Measurements from ENCODE around the gene MYBL2.
A peak's percentile ranks its signal among the peaks of the same experiment; 100 is the strongest.

The MYBL2 gene

GRCh38 chr20:43666376-43667328 is at the start of gene MYBL2 (continued):
- peak; percentile 37; the same call in 1 of the 2 replicates for TF ChIP-seq KLF9 (tag by site-specific recombination; IDR thresholded peaks at IDR 0.05; ENCODE audit: low read depth)
- TF ChIP-seq ZSCAN5A (tag by site-specific recombination; IDR thresholded peaks at IDR 0.05) = no peak
- no peak for TF ChIP-seq YY1 (tag by site-specific recombination; IDR thresholded peaks at IDR 0.05)
- 0 out of 2 replicates have a peak, but pooled peaks have one; percentile 42 for TF ChIP-seq KLF17 (tag by site-specific recombination; IDR thresholded peaks at IDR 0.05)
- no peak for TF ChIP-seq ZNF776 (tag by site-specific recombination; IDR thresholded peaks at IDR 0.05; ENCODE audit: borderline replicate concordance)
- TF ChIP-seq ZNF610 (tag by site-specific recombination; IDR thresholded peaks at IDR 0.05; ENCODE audit: borderline replicate concordance) = no peak
- no peak for TF ChIP-seq ZNF423 (tag by site-specific recombination; IDR thresholded peaks at IDR 0.05)
- TF ChIP-seq ZNF114 (tag by site-specific recombination; IDR thresholded peaks at IDR 0.05) = no peak
- no peak for TF ChIP-seq SETDB1 (IDR thresholded peaks at IDR 0.05; ENCODE audit: insufficient read length, low read length)
- TF ChIP-seq SP7 (tag by site-specific recombination; IDR thresholded peaks at IDR 0.05) = no peak
- TF ChIP-seq ZNF394 (tag by site-specific recombination; IDR thresholded peaks at IDR 0.05; ENCODE audit: borderline replicate concordance) = 0 out of 2 replicates have a peak, but pooled peaks have one; percentile 15
- TF ChIP-seq SP2 (tag by site-specific recombination; IDR thresholded peaks at IDR 0.05) = peak; percentile 29
- no peak for TF ChIP-seq ZNF214 (tag by site-specific recombination; IDR thresholded peaks at IDR 0.05; ENCODE audit: borderline replicate concordance)
- TF ChIP-seq ZSCAN4 (tag by site-specific recombination; IDR thresholded peaks at IDR 0.05) = no peak
- TF ChIP-seq ZFP41 (tag by site-specific recombination; IDR thresholded peaks at IDR 0.05; ENCODE audit: borderline replicate concordance) = no peak
- TF ChIP-seq ZNF677 (tag by site-specific recombination; IDR thresholded peaks at IDR 0.05) = no peak
- peak; percentile 68; the same call in 1 of the 2 replicates for TF ChIP-seq KLF7 (tag by site-specific recombination; IDR thresholded peaks at IDR 0.05; ENCODE audit: borderline replicate concordance)
- no peak for TF ChIP-seq ZNF701 (tag by site-specific recombination; IDR thresholded peaks at IDR 0.05)
- TF ChIP-seq ZNF146 (tag by site-specific recombination; IDR thresholded peaks at IDR 0.05) = no peak
- TF ChIP-seq ZNF26 (tag by site-specific recombination; IDR thresholded peaks at IDR 0.05) = no peak

GRCh38 chr20:43631598-43631997 is 35.3 kb upstream of the MYBL2 start:
- ChIA-PET POLR2A (no interaction called here), CTCF (no interaction called here)
- no peaks in the 10 kb centered on the region for H3K4me1 ChIP-seq (ENCODE audit: control insufficient read depth, insufficient read depth, low read length)
- no peaks in the 10 kb centered on the region for H3K9me3 ChIP-seq (ENCODE audit: control insufficient read depth, insufficient read depth, low read depth, low read length)
- no peak overlapping the region for H3K4me3 ChIP-seq (ENCODE audit: low read depth, low read length)
- H3K27ac ChIP-seq (ENCODE audit: extremely low read depth, low read depth, low read length) = no peak overlapping the region
- H3K36me3 ChIP-seq (ENCODE audit: control insufficient read depth in 2 of 2, insufficient read depth in 1 of 2, low read length in 2 of 2) = peaks cover 12 to 62% of the 10 kb centered on the region in 2 experiments; a peak in 2 of 3 replicates
- TF ChIP-seq YY2 (tag by site-specific recombination; IDR thresholded peaks at IDR 0.05) (no peak), ZSCAN18 (tag by site-specific recombination; IDR thresholded peaks at IDR 0.05) (no peak), HOXD13 (CRISPR knock-in tag; IDR thresholded peaks at IDR 0.05; ENCODE audit: borderline replicate concordance) (no peak), ZNF449 (tag by site-specific recombination; IDR thresholded peaks at IDR 0.05) (no peak), ZNF639 (tag by site-specific recombination; IDR thresholded peaks at IDR 0.05) (no peak), KLF10 (tag by site-specific recombination; IDR thresholded peaks at IDR 0.05) (no peak), ZNF776 (tag by site-specific recombination; IDR thresholded peaks at IDR 0.05; ENCODE audit: borderline replicate concordance) (no peak), ZNF677 (tag by site-specific recombination; IDR thresholded peaks at IDR 0.05) (no peak), KLF7 (tag by site-specific recombination; IDR thresholded peaks at IDR 0.05; ENCODE audit: borderline replicate concordance) (no peak)
